Measurements from ENCODE around the gene HOXA3. TPM values are rescaled to one million over a fixed set of nuclear protein-coding genes. Genes with fewer than 3 reads are reported as not detected.

Gene HOXA3
- total and polyA plus RNA-seq, 5 donors = 0.28 to 1.3 (median 0.51) TPM

DNA sequence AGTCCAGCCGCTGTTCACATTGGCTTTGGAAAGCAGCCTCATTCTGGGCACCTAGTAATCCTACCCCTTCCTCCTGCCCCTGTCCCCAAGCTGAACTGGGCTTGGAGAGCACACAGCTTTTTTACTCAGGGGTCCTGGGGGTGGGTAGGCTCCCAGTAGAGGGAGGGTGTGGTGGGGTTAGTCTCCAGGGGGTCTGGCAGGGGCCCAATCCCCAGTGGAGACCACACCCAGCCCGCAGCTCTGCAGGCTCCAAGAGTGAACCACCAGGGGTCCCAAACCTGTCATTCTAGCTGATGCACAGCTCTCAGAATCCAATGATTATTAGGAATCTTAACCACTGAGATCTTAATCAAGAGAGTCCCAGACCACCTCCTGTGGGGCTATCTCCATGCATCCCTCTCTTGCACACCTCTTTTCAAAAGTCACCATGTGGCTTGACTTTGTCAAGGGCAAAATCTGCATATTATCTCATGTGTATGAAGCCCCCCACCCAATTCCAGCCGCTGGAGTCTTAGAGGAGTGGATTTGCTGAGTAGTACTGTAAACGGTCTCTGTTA, 30.0 kb upstream of the HOXA3 start:
- Histone ChIP-seq H3K27ac (ENCODE audit: low read length) (no peak overlapping the region), H3K4me1 (ENCODE audit: control insufficient read depth, insufficient read depth, low read length) (peaks cover 2% of the 10 kb centered on the region), H3K9me3 (ENCODE audit: control insufficient read depth, low read length) (no peaks in the 10 kb centered on the region), H3K27me3 (ENCODE audit: control insufficient read depth, insufficient read depth) (peaks cover 5% of the 10 kb centered on the region), H3K4me3 (ENCODE audit: low read length) (no peak overlapping the region)
- intact Hi-C loops (cut with DNase I) = no loop called here
- 26% methylated on average over 4 of the region's 4 CpGs for WGBS
- DNase-seq (peak in 1 of 3 donors; percentile 37), ATAC-seq (no peak)

DNA sequence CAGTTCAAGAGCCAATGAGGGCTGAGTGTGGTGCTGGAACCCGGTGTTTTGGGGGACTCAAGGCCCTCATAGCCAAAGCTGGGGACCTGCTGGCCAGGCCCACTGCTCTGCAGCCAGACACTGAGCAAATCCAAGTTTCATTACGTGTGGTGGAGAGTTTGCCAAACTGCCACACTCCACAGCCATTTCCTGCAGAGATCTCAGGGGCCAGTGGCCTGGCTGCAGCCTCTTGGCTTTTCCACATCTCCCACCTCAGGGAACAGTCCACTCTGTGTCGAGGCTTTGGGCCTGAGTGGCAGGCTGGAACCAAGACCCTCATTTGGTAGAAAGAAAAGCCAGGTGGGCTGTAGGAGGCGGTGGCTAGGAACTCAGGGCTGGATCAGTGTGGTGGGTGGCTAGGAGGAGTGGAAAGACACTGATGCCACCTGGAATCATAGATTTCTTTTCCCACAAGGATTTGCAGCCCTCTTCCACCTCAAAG, 29.5 kb upstream of the HOXA3 start:
- no peak for DNase-seq
- intact Hi-C loops (cut with DNase I) = no loop called here
- no peaks in the 10 kb centered on the region for H3K9me3 ChIP-seq (ENCODE audit: control insufficient read depth, low read length)
- WGBS = 47% methylated on average over 4 of the region's 4 CpGs
- H3K27me3 ChIP-seq (ENCODE audit: control insufficient read depth, insufficient read depth) = peaks cover 5% of the 10 kb centered on the region
- no peak overlapping the region for H3K27ac ChIP-seq (ENCODE audit: low read length)
- ATAC-seq = no peak
- no peak overlapping the region for H3K4me3 ChIP-seq (ENCODE audit: low read length)
- peaks cover 2% of the 10 kb centered on the region for H3K4me1 ChIP-seq (ENCODE audit: control insufficient read depth, insufficient read depth, low read length)

DNA sequence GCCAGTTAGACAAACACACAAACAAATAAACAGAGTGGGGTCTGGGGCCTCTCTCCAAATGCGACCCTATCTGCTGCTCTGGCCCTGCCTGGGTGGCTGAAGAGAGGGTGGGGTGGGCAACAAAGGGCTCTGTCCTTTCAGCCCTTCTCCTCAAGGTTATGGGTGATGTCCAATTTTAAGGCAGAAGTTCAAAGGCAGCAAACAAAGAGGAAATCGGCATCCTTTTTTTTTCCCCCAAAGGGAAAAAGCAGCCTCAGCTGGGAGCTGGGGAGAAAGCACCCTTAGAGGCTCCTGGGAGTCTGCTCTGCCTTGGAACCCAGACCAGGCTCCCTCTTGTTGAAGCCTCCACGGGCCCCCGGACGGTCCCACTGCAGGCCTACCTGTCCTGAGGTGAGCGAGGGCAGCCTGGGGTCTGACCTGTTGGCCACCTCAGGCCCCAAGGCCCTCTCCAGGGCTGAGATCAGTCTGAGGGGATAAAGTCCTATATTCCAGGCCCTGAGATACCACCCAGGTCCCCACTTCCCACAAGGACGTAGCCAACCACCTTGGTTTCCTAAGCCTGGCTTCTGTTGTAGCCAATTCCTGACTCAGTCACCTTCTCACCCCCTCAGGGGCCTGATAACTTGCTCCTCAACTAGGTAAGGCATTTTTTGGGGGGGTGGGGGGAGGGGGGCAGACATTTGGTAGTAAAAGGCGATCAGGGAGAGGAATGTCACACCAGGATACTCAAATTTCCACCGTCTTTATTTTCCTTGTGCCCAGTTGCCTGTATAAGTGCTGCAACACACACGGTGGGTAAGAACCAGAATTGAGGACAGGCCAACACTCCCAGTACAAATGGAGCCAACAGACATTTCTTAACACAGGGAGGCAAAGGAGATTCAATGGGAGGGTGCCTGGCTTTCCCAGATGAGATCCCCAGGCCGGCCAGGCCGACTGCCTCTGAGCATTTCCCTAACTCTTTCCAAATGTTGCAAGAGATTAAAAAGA, 28.3 kb upstream of the HOXA3 start:
- 50% methylated on average over 12 of the region's 12 CpGs for WGBS
- H3K27me3 ChIP-seq (ENCODE audit: control insufficient read depth, insufficient read depth) = peaks cover 5% of the 10 kb centered on the region
- intact Hi-C loops (cut with DNase I) = no loop called here
- H3K9me3 ChIP-seq (ENCODE audit: control insufficient read depth, low read length) = no peaks in the 10 kb centered on the region
- H3K27ac ChIP-seq (ENCODE audit: low read length) = no peak overlapping the region
- peak in 1 of 3 donors; percentile 37 for DNase-seq
- H3K4me1 ChIP-seq (ENCODE audit: control insufficient read depth, insufficient read depth, low read length) = peaks cover 2% of the 10 kb centered on the region
- H3K4me3 ChIP-seq (ENCODE audit: low read length) = no peak overlapping the region
- ATAC-seq = no peak

GRCh38 chr7:27179503-27180430, 27.4 kb upstream of the HOXA3 start:
- Histone ChIP-seq H3K27me3 (ENCODE audit: control insufficient read depth, insufficient read depth) (peaks cover 5% of the 10 kb centered on the region), H3K4me1 (ENCODE audit: control insufficient read depth, insufficient read depth, low read length) (peaks cover 2% of the 10 kb centered on the region)

DNA sequence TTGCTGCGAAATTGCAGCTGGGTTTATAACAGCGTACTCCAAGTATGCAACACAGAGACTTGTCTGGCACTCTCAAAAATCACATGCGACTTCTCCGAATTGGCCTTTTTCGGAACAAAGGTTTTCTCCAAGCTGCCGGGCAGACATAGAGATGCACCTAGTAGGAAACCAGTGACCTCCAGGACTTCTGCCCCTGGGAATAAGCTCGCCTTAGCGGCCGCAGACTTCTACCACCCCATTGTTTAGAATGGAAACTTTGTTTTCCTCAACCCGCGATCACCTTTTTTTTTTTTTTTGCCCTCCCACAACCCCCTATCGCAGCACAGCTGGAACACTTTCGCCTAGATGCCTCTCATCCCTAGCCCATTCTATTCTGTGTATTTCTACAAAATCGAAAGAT, 26.6 kb upstream of the HOXA3 start:
- H3K27ac ChIP-seq (ENCODE audit: low read length) = no peak overlapping the region
- DNase-seq = peak in 1 of 3 donors; percentile 37
- intact Hi-C loops (cut with DNase I) = no loop called here
- WGBS = 38% methylated on average over 14 of the region's 14 CpGs
- ATAC-seq = no peak
- no peak overlapping the region for H3K4me3 ChIP-seq (ENCODE audit: low read length)
- H3K4me1 ChIP-seq (ENCODE audit: control insufficient read depth, insufficient read depth, low read length) = no peaks in the 10 kb centered on the region
- H3K9me3 ChIP-seq (ENCODE audit: control insufficient read depth, low read length) = no peaks in the 10 kb centered on the region
- H3K27me3 ChIP-seq (ENCODE audit: control insufficient read depth, insufficient read depth) = peaks cover 5% of the 10 kb centered on the region

More at GRCh38 chr7:27179503-27180430, 27.4 kb upstream of the HOXA3 start:
- DNase-seq (peak; percentile 56 to 82 (median 81)), ATAC-seq (peak; percentile 34 to 70)
- intact Hi-C loops (cut with DNase I) = no loop called here
- H3K4me3 ChIP-seq (ENCODE audit: low read length) = peak overlapping the region; percentile 11
- 7% methylated on average over 56 of the region's 56 CpGs for WGBS
- no peak overlapping the region for H3K27ac ChIP-seq (ENCODE audit: low read length)
- H3K9me3 ChIP-seq (ENCODE audit: control insufficient read depth, low read length) = no peaks in the 10 kb centered on the region

DNA sequence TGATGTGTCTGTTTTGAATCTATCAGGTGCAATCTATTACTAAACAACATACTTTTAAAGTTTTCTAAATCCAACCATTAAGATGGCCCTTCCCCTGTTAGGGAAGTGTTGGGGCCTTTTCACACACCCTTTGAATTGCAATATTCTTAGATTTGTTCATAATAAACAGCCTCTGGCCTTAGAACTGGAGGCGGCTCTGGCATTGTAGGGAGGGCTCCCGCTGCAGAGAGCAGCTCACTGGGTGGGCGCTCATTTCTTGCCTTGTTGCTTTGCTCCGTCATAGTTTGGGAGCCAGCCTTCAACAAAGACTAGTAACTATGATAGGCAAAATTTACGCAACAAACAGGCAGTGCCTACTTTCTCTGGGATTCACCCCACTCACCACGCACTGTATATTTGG, 26.0 kb upstream of the HOXA3 start:
- Histone ChIP-seq H3K4me1 (ENCODE audit: control insufficient read depth, insufficient read depth, low read length) (no peaks in the 10 kb centered on the region), H3K27ac (ENCODE audit: low read length) (no peak overlapping the region), H3K9me3 (ENCODE audit: control insufficient read depth, low read length) (no peaks in the 10 kb centered on the region), H3K4me3 (ENCODE audit: low read length) (no peak overlapping the region), H3K27me3 (ENCODE audit: control insufficient read depth, insufficient read depth) (peaks cover 5% of the 10 kb centered on the region)
- 77% methylated on average over 6 of the region's 6 CpGs for WGBS
- DNase-seq (peak in 1 of 3 donors; percentile 13), ATAC-seq (no peak)
- intact Hi-C loops (cut with DNase I) = no loop called here

DNA sequence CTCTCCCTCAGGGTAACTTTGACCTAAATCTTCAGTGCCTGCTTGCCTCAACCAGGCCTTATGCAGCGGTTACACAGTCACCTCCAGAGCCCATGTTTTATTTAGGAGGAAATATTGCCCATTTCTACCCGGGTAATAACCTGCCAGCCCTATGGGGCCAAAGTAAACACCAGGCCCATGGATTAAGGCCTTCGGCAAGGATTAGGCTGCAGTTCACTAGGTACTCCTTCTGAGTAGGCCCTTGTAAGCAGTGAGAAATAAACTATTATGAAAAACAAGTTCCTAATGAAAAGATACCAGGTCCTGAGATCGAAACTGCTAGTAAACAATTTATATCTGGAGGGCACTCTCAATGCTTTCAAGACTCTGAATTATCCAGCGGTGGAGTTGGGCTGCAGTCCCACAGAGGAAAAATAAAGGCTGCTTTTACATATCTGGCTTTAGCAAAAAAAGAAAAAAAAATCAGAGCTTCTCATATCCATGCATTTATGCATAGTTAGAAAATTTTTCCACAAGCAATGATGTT, 25.5 kb upstream of the HOXA3 start:
- intact Hi-C loops (cut with DNase I) = no loop called here
- no peak overlapping the region for H3K4me3 ChIP-seq (ENCODE audit: low read length)
- H3K27me3 ChIP-seq (ENCODE audit: control insufficient read depth, insufficient read depth) = peaks cover 5% of the 10 kb centered on the region
- no peak for DNase-seq
- H3K4me1 ChIP-seq (ENCODE audit: control insufficient read depth, insufficient read depth, low read length) = no peaks in the 10 kb centered on the region
- no peak for ATAC-seq
- 85% methylated on average over 5 of the region's 5 CpGs for WGBS
- H3K27ac ChIP-seq (ENCODE audit: low read length) = no peak overlapping the region
- H3K9me3 ChIP-seq (ENCODE audit: control insufficient read depth, low read length) = no peaks in the 10 kb centered on the region

- ATAC-seq (no peak), DNase-seq (peak in 2 of 3 donors; percentile 16 to 21)
- intact Hi-C loops (cut with DNase I) = no loop called here
- WGBS = 76% methylated on average over 22 of the region's 22 CpGs
- no peak overlapping the region for H3K27ac ChIP-seq (ENCODE audit: low read length)
- H3K4me3 ChIP-seq (ENCODE audit: low read length) = no peak overlapping the region
- peaks cover 5% of the 10 kb centered on the region for H3K27me3 ChIP-seq (ENCODE audit: control insufficient read depth, insufficient read depth)
- no peaks in the 10 kb centered on the region for H3K4me1 ChIP-seq (ENCODE audit: control insufficient read depth, insufficient read depth, low read length)
- H3K9me3 ChIP-seq (ENCODE audit: control insufficient read depth, low read length) = no peaks in the 10 kb centered on the region
Measured at GRCh38 chr7:27176962-27177794, 24.8 kb upstream of the HOXA3 start.

- no peak for ATAC-seq
- H3K4me1 ChIP-seq (ENCODE audit: control insufficient read depth, insufficient read depth, low read length) = no peaks in the 10 kb centered on the region
Measured at GRCh38 chr7:27176524-27176845, 24.1 kb upstream of the HOXA3 start.

More at GRCh38 chr7:27176524-27176845, 24.1 kb upstream of the HOXA3 start:
- intact Hi-C loops (cut with DNase I) = no loop called here
- no peaks in the 10 kb centered on the region for H3K9me3 ChIP-seq (ENCODE audit: control insufficient read depth, low read length)
- peak in 1 of 3 donors; percentile 14 for DNase-seq
- H3K27me3 ChIP-seq (ENCODE audit: control insufficient read depth, insufficient read depth) = peaks cover 5% of the 10 kb centered on the region
- WGBS = 76% methylated on average over 3 of the region's 3 CpGs
- H3K27ac ChIP-seq (ENCODE audit: low read length) = no peak overlapping the region
- H3K4me3 ChIP-seq (ENCODE audit: low read length) = no peak overlapping the region
